HG03095 (cell line): Measurements from ENCODE around the gene MARS1.
"Not testable (repeated sequence)": the region's sequence is repeated elsewhere in the genome, so short reads cannot be mapped to it uniquely, and the experiment has no call there.

Experiments
- ATAC-seq: cut with Tn5 transposase; IDR thresholded peaks from one replicate; pipeline ENCODE4 v1.9.1; 2021; ENCODE audit warnings: moderate library complexity; ENCODE audit not compliant: unreplicated experiment

The MARS1 gene

GRCh38 chr12:57489157-57489641, 1.3 kb downstream of the MARS1 start:
- no peak for ATAC-seq

GRCh38 chr12:57490126-57490525, 2.3 kb downstream of the MARS1 start:
- ATAC-seq, result no peak

- no peak for ATAC-seq
These were observed 3.8 kb downstream of the MARS1 start for GRCh38 chr12:57491393-57492280.

- ATAC-seq, result not testable (repeated sequence)
These were observed 7.3 kb downstream of the MARS1 start for GRCh38 chr12:57495051-57495701.

GRCh38 chr12:57496822-57497221, 9.0 kb downstream of the MARS1 start:
- no peak for ATAC-seq

- no peak for ATAC-seq
These were observed 9.6 kb downstream of the MARS1 start for GRCh38 chr12:57497223-57498131.

- ATAC-seq, result no peak
These were observed 10.2 kb downstream of the MARS1 start for GRCh38 chr12:57498132-57498502.

GRCh38 chr12:57498571-57498970, 10.7 kb downstream of the MARS1 start:
- no peak for ATAC-seq

- ATAC-seq, result no peak
These were observed 12.3 kb downstream of the MARS1 start for GRCh38 chr12:57500213-57500612.

GRCh38 chr12:57502311-57502969, 14.6 kb downstream of the MARS1 start:
- ATAC-seq, result not testable (repeated sequence)

GRCh38 chr12:57506541-57506940, 18.7 kb downstream of the MARS1 start:
- ATAC-seq, result not testable (repeated sequence)

- not testable (repeated sequence) for ATAC-seq
These were observed 19.9 kb downstream of the MARS1 start for GRCh38 chr12:57507796-57508195.

GRCh38 chr12:57511161-57511560, 23.3 kb downstream of the MARS1 start:
- ATAC-seq, result no peak

GRCh38 chr12:57511588-57512325, 23.9 kb downstream of the MARS1 start:
- ATAC-seq, result no peak

- ATAC-seq, result no peak
These were observed 24.8 kb downstream of the MARS1 start for GRCh38 chr12:57512665-57513064.

- no peak for ATAC-seq
These were observed 25.4 kb downstream of the MARS1 start for GRCh38 chr12:57513266-57513665.

- not testable (repeated sequence) for ATAC-seq
These were observed 25.8 kb downstream of the MARS1 start for GRCh38 chr12:57513677-57514076.

GRCh38 chr12:57514246-57514645, 26.4 kb downstream of the MARS1 start:
- ATAC-seq, result not testable (repeated sequence)

- no peak for ATAC-seq
These were observed 27.0 kb downstream of the MARS1 start for GRCh38 chr12:57514720-57515407.
